ENCODE data around the gene AFDN.

AFDN gene

GRCh38 chr6:167918548-167919278 is 92.0 kb downstream of the AFDN start:
- DNase-seq (ENCODE audit: low spot score) = no peak

- no peak for DNase-seq (ENCODE audit: low spot score)
Observed at GRCh38 chr6:167919349-167919748, 92.6 kb downstream of the AFDN start.

GRCh38 chr6:167920165-167920564 is 93.5 kb downstream of the AFDN start:
- DNase-seq (ENCODE audit: low spot score) = no peak

- DNase-seq (ENCODE audit: low spot score) = no peak
Observed at GRCh38 chr6:167921831-167922230, 95.1 kb downstream of the AFDN start.

- no peak for DNase-seq (ENCODE audit: low spot score)
Observed at GRCh38 chr6:167925026-167925425, 98.3 kb downstream of the AFDN start.

GRCh38 chr6:167927246-167927645 is 100.5 kb downstream of the AFDN start:
- DNase-seq (ENCODE audit: low spot score) = no peak

- DNase-seq (ENCODE audit: low spot score) = no peak
Observed at GRCh38 chr6:167928111-167928510, 101.4 kb downstream of the AFDN start.

- no peak for DNase-seq (ENCODE audit: low spot score)
Observed at GRCh38 chr6:167930295-167930694, 103.6 kb downstream of the AFDN start.

GRCh38 chr6:167932468-167933276 is 106.0 kb downstream of the AFDN start:
- no peak for DNase-seq (ENCODE audit: low spot score)

- no peak for DNase-seq (ENCODE audit: low spot score)
Observed at GRCh38 chr6:167933290-167933689, 106.6 kb downstream of the AFDN start.

GRCh38 chr6:167933847-167934246 is 107.1 kb downstream of the AFDN start:
- no peak for DNase-seq (ENCODE audit: low spot score)

GRCh38 chr6:167934426-167934864 is 107.7 kb downstream of the AFDN start:
- no peak for DNase-seq (ENCODE audit: low spot score)

GRCh38 chr6:167936051-167936450 is 109.3 kb downstream of the AFDN start:
- no peak for DNase-seq (ENCODE audit: low spot score)

- no peak for DNase-seq (ENCODE audit: low spot score)
Observed at GRCh38 chr6:167937301-167937700, 110.6 kb downstream of the AFDN start.

- DNase-seq (ENCODE audit: low spot score) = no peak
Observed at GRCh38 chr6:167937948-167938911, 111.5 kb downstream of the AFDN start.

- no peak for DNase-seq (ENCODE audit: low spot score)
Observed at GRCh38 chr6:167941822-167942221, 115.1 kb downstream of the AFDN start.

- no peak for DNase-seq (ENCODE audit: low spot score)
Observed at GRCh38 chr6:167944130-167944529, 117.4 kb downstream of the AFDN start.

GRCh38 chr6:167946007-167946406 is 119.3 kb downstream of the AFDN start:
- no peak for DNase-seq (ENCODE audit: low spot score)

- DNase-seq (ENCODE audit: low spot score) = no peak
Observed at GRCh38 chr6:167946604-167947003, 119.9 kb downstream of the AFDN start.

- peak; percentile 36 for DNase-seq (ENCODE audit: low spot score)
Observed at GRCh38 chr6:167947716-167948115, 121.0 kb downstream of the AFDN start.

GRCh38 chr6:167948716-167949115 is 122.0 kb downstream of the AFDN start:
- DNase-seq (ENCODE audit: low spot score) = no peak
